Calu3 (cell line): ENCODE results near the gene MAN1B1. TPM values are rescaled to one million over a fixed set of nuclear protein-coding genes. Genes with fewer than 3 reads are reported as not detected.

ENCODE experiments used
- BruUV-seq: library from RNA; stranded (reverse); fragments of 400-500 nt; replicated peaks from 2 replicates; lab custom pipeline; 2021; lab: Mats Ljungman, UMichigan
- CTCF ChIA-PET: fragments of 300-600 bp; sonication (Branson Sonifier 250); formaldehyde crosslinking; loops from one replicate; lab custom pipeline; 2022; ENCODE audit warnings: antibody characterized with exemption; lab: Charles Lee
- DNase-seq: peaks from one replicate; pipeline ENCODE4 v3.0.0; 2022
- H3K27ac Mint-ChIP-seq: one replicate; pipeline ENCODE4 v1.8.0; 2022; ENCODE audit warnings: mixed read lengths; ENCODE audit not compliant: unreplicated experiment
- H3K27me3 Mint-ChIP-seq: one replicate; pipeline ENCODE4 v1.8.0; 2022; ENCODE audit warnings: mixed read lengths; ENCODE audit not compliant: unreplicated experiment
- H3K36me3 Mint-ChIP-seq: one replicate; pipeline ENCODE4 v1.8.0; 2022; ENCODE audit warnings: mild to moderate bottlenecking, moderate library complexity, mixed read lengths; ENCODE audit not compliant: insufficient read depth, unreplicated experiment
- H3K4me1 Mint-ChIP-seq: one replicate; pipeline ENCODE4 v1.8.0; 2022; ENCODE audit warnings: mild to moderate bottlenecking, low read depth, mixed read lengths; ENCODE audit not compliant: unreplicated experiment
- H3K4me3 Mint-ChIP-seq: one replicate; pipeline ENCODE4 v1.8.0; 2022; ENCODE audit warnings: mild to moderate bottlenecking, low read depth, moderate library complexity, mixed read lengths; ENCODE audit not compliant: unreplicated experiment
- H3K9me3 Mint-ChIP-seq: one replicate; pipeline ENCODE4 v1.8.0; 2022; ENCODE audit warnings: low read depth, mixed read lengths; ENCODE audit not compliant: unreplicated experiment
- CTCF ChIP-seq: fragments of 200-600 bp; IDR thresholded peaks from one replicate; pipeline ENCODE4 v1.8.0; 2022; ENCODE audit warnings: antibody characterized with exemption; ENCODE audit not compliant: unreplicated experiment
- intact Hi-C: fragments of 100-400 bp; cut with micrococcal nuclease; formaldehyde crosslinking; loops from one replicate; pipeline ENCODE4 v1.10.0; 2022; ENCODE audit not compliant: unreplicated experiment
- total RNA-seq: library from RNA; stranded (reverse); gene quantifications from 2 replicates; pipeline ENCODE4 v1.2.3, GENCODE V29; 2022

MAN1B1 gene
- total RNA-seq, 1 experiment from 2014 or later: 61.4 TPM

DNA sequence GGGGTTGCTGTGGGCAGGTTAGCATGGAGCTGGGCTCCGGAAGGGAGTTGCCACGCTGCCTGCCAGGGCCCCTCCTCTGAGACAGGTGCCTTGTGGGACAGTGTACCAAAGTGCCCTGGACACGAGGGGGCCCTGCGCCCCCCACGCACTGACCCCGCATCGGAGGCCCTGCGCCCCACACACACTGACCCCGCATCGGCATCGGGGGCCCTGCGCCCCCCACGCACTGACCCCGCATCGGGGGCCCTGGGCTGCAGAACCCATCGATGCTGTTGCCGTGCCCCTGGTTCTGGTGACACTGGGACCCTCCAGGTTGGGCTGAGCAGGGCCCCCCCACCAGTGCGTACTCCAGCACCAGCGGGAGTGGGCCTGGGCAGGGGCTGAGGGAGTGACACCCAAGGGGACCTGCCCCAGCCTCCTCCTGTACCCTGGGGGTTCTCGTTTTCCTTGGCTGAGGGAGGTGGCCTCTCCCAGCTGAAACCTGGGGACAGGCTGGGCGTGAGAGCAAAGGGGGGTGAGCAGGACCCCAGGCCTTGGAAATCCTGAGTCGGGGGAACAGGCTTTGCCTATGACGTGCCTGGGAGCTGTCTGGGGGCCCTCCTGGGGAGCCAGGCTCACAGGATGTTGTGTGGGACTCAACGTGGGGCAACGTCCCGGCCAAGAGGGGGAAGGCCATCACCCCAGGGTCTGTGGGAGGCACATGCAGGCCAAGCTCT is 23.3 kb upstream of the MAN1B1 start:
- no TSS peak for BruUV-seq
- H3K36me3 Mint-ChIP-seq: peaks cover 9% of the 10 kb centered on the region
- CTCF ChIA-PET: interaction anchor here (0.6 to 1.6 kb wide), 6 partner anchors 8 to 424 kb away, joined by 3 to 26 read pairs (median 5); partner anchors contain the start of gene NPDC1
- H3K27ac Mint-ChIP-seq: no peak overlapping the region
- no peak for DNase-seq
- TF ChIP-seq CTCF: no peak
- H3K27me3 Mint-ChIP-seq: no peaks in the 10 kb centered on the region
- peaks cover 7% of the 10 kb centered on the region for H3K4me1 Mint-ChIP-seq
- no peak overlapping the region for H3K4me3 Mint-ChIP-seq
- intact Hi-C loops: no loop called here
- no peaks in the 10 kb centered on the region for H3K9me3 Mint-ChIP-seq

DNA sequence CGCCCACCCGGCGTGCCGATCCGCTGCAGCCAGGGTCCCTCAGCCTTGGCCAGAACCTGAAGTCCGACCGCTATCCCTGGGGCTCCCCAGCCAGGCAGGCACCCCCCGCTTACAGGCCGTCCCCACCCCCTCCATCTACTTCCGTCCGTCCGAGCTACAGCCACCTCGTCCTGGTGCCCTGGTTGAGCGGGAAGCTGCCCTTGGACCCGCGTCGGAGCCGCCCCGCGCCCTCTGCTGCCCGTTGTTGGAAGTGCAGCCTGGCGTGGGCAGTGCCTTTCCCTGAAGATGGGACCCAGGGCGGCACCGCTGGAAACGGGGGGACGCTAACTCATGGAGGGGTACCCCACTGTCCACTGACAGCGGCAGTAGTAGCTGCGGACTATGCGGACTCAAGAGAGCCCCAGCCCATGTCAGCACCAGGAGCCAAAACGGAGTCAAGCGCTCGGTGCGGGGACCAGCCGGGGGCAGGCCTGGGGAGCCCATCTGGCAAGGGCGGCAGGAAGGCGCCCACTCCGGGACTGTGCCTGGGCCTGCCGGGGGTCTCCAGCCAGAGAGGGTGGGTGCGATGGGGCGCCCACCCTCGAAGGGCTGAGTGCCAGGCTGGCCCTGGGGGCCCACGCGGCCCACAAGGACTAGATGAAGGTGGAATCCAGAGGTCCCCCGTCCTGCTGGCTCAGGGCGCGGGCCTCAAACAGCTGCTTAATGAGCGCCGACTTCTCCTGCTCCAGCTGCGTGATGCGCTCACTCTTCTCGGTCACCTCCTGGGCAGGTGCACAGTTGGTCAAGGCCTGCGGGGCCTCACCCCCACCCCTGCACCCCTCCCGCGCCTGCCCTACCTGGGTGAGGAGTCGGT is 22.5 kb upstream of the MAN1B1 start:
- CTCF ChIA-PET: interaction anchor here (0.6 to 1.6 kb wide), 6 partner anchors 9 to 425 kb away, joined by 3 to 26 read pairs (median 5); partner anchors contain the start of gene NPDC1
- Mint-ChIP-seq H3K4me3 (no peak overlapping the region), H3K4me1 (peaks cover 7% of the 10 kb centered on the region), H3K9me3 (no peaks in the 10 kb centered on the region), H3K36me3 (peaks cover 11% of the 10 kb centered on the region), H3K27me3 (no peaks in the 10 kb centered on the region), H3K27ac (no peak overlapping the region)
- peak; percentile 75 for TF ChIP-seq CTCF
- DNase-seq: peak; percentile 68
- intact Hi-C loops: no loop called here
- BruUV-seq: no TSS peak

- Mint-ChIP-seq H3K4me3 (no peak overlapping the region), H3K36me3 (peaks cover 17% of the 10 kb centered on the region), H3K27ac (no peak overlapping the region), H3K27me3 (no peaks in the 10 kb centered on the region), H3K9me3 (no peaks in the 10 kb centered on the region), H3K4me1 (peaks cover 7% of the 10 kb centered on the region)
- no peak for DNase-seq
- CTCF ChIA-PET: interaction anchor here (1.5 to 1.6 kb wide), 2 partner anchors 9 to 18 kb away, joined by 11 to 26 read pairs; partner anchors contain the start of gene NPDC1
- intact Hi-C loops: no loop called here
- BruUV-seq: no TSS peak
- no peak for TF ChIP-seq CTCF
These were observed 22.0 kb upstream of the MAN1B1 start for GRCh38 chr9:137064880-137065164.

- TF ChIP-seq CTCF: no peak
- no TSS peak for BruUV-seq
These were observed 21.3 kb upstream of the MAN1B1 start for GRCh38 chr9:137065336-137065967.

More at GRCh38 chr9:137065336-137065967, 21.3 kb upstream of the MAN1B1 start:
- peaks cover 7% of the 10 kb centered on the region for H3K4me1 Mint-ChIP-seq
- CTCF ChIA-PET: no interaction called here
- no peak for DNase-seq
- intact Hi-C loops: no loop called here
- no peaks in the 10 kb centered on the region for H3K9me3 Mint-ChIP-seq
- H3K27me3 Mint-ChIP-seq: no peaks in the 10 kb centered on the region
- peaks cover 20% of the 10 kb centered on the region for H3K36me3 Mint-ChIP-seq
- no peak overlapping the region for H3K27ac Mint-ChIP-seq
- H3K4me3 Mint-ChIP-seq: no peak overlapping the region
